Activated CD8-positive, alpha-beta memory T cell treated with anti-CD3 and anti-CD28 coated beads for 48 hours (primary cell): ENCODE measurements around the gene UBE3B.

ENCODE experiments used
- DNase-seq, 3 experiments: peaks; one replicate each; pipeline ENCODE4 v3.0.0-alpha.2; 2020; ENCODE audit warnings: low read depth in 2 of 3, low spot score in 2 of 3

The UBE3B gene

DNA sequence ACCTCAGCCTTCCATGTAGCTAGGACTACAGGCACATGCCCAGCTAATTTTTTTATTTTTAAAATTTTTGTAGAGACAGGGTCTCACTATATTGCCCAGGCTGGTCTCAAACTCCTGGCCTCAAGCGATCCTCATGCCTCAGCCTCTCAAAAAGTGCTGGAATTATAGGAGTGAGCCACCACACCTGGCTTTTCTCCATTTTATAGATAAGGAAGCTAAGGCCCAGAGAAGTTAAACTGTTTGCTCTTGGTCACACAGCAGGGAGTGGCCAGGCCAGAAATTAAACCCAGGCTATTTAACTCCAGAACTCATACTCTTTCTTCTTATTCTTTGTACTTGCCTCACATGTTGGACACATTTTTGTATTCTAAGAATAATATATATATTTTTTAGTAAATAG lies 16.5 kb downstream of the UBE3B start:
- no peak for DNase-seq

- DNase-seq: no peak
Observed at GRCh38 chr12:109494348-109494881, 17.0 kb downstream of the UBE3B start.

DNA sequence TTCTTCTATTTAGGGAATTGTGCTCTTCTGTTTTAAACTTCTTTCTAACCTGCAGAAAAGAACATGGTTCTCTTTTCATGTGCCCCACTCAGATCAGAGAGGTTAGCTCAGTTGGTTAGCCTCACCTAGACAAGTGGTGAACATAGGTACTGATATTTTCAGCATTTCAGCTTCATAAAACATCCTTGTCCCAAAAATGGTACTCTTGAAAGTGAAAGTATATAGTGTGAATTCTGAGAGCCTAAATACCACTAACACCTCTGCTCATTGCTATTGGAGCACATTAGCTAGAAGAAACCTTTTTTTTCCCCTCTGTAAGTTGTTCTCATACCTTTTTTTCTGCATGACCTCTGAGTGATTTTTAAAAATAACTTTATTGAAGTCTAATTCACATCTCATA lies 17.6 kb downstream of the UBE3B start:
- no peak for DNase-seq

DNA sequence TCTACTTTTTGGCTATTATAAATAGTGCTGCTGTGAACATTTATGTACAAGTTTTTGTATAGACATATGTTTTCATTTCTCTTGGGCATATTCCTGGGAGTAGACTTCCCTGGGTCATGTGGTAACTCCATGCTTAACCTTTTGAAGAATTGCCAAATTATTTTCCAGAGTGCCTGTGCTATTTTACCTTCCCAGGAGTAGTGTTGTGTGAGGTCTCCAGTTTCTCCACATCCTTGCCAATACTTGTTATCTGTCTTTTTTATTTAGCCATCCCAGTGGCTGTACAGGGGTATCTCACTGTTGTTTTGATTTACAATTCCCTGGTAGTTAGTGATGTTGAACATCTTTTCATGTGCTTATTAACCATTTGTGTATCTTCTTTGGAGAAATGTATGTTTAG lies 18.9 kb downstream of the UBE3B start:
- DNase-seq: no peak

- no peak for DNase-seq
Observed at GRCh38 chr12:109497675-109498074, 20.2 kb downstream of the UBE3B start.

GRCh38 chr12:109500406-109501185 lies 23.2 kb downstream of the UBE3B start:
- DNase-seq: no peak

DNA sequence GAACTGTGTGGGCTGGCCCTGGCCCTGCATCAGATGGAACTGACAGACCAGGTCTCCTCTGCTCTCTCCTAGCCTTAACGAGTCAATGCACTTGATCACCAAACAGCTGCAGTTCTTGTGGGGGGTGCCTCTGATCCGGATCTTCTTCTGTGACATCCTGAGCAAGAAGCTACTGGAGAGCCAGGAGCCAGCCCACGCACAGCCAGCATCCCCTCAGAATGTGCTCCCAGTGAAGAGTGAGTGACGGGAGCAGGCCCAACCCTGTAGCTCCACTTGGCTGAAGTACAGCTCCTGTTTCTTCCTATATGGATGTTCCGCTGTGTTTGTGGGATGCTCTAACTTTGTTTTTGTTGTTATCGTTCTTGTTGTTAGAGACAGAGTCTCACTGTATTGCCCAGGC lies 23.9 kb downstream of the UBE3B start:
- no peak for DNase-seq

DNA sequence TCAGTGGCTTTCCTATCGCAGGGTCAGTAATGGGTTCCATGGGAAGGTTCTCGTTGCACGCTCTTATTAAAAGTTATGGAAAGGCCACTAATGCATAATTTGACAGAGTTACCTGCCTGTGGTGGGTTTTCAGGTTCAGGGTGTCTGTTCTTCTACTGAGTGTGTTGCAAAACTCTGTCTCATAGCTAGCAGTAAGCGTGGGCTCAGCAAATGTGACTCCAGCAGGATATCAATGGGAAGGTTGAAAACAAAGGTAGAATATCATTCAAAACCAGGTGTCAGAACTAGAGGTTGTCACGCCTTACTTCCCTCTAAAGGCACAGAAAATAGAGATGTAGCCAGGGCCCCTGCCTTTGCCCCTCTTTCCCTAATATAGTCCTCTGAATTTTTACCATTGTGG lies 24.9 kb downstream of the UBE3B start:
- DNase-seq: no peak

DNA sequence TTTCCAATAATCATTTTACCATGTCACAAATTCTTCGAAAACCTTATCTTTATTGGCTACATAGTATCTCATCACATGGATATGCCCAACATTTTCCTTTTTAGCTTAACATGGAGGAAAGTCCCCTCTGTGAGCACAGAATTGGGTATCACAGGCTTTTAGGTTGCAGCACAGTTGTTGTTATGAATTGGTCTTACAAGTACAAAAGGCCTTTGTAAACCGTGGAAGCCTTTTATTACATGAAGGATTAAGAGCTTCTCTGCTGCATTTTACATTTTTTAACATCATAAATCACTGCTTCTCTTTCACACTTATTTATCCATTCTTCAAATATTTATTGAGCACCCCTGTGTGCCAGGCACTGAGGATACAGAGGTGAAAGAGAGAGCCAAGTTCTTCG lies 26.2 kb downstream of the UBE3B start:
- DNase-seq: no peak

- DNase-seq: no peak
Observed at GRCh38 chr12:109504068-109504467, 26.6 kb downstream of the UBE3B start.

GRCh38 chr12:109510196-109510595 lies 32.8 kb downstream of the UBE3B start:
- DNase-seq: no peak

- no peak for DNase-seq
Observed at GRCh38 chr12:109512608-109513007, 35.2 kb downstream of the UBE3B start.

- DNase-seq: no peak
Observed at GRCh38 chr12:109513051-109513450, 35.6 kb downstream of the UBE3B start.

- DNase-seq: no peak
Observed at GRCh38 chr12:109513977-109514376, 36.5 kb downstream of the UBE3B start.

DNA sequence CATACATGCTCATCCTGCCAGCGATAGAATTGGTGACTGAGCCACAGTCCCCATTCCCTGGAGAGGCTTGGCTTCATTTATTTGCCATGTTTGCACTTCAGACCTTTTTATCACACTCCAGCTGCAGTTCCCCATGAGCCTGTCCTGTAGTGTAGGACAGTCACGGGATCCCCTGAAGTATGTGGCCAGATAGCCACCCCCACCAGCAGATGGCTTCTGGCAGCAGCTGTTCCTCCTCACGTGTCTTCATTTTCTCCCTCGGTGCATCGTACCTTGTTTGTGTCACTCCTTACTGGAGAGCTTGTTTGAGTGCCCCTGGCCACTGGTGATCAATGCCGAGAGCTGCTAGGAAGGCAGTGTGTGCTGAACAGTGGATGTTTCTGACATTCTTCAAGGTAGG lies 40.2 kb downstream of the UBE3B start:
- DNase-seq: no peak

- DNase-seq: peak in 2 of 3 experiments; percentile 12 to 33
Observed at GRCh38 chr12:109518820-109519665, 41.6 kb downstream of the UBE3B start.

- DNase-seq: no peak
Observed at GRCh38 chr12:109519787-109520186, 42.4 kb downstream of the UBE3B start.

GRCh38 chr12:109521831-109522230 lies 44.4 kb downstream of the UBE3B start:
- no peak for DNase-seq

- DNase-seq: no peak
Observed at GRCh38 chr12:109523071-109523470, 45.6 kb downstream of the UBE3B start.

DNA sequence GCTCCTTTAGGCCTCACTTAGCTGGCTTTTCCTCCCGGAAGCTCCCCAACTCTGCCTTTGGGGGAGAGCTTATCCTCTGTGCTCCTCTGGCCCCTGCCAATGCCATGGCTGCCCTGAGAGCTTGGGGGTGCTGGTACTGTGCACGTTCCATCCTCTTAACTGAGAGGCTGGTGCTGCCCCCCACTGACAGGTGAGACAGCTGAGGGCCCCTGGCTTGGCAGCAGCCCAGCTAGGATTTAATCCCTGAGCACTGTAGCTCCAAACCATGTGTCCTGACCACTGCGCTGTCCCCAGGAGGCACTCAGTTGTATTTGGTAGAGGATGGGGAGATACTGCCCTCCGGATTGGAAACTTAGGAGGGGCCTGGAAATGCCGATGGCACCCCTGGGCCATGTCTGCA lies 46.1 kb downstream of the UBE3B start:
- no peak for DNase-seq

DNA sequence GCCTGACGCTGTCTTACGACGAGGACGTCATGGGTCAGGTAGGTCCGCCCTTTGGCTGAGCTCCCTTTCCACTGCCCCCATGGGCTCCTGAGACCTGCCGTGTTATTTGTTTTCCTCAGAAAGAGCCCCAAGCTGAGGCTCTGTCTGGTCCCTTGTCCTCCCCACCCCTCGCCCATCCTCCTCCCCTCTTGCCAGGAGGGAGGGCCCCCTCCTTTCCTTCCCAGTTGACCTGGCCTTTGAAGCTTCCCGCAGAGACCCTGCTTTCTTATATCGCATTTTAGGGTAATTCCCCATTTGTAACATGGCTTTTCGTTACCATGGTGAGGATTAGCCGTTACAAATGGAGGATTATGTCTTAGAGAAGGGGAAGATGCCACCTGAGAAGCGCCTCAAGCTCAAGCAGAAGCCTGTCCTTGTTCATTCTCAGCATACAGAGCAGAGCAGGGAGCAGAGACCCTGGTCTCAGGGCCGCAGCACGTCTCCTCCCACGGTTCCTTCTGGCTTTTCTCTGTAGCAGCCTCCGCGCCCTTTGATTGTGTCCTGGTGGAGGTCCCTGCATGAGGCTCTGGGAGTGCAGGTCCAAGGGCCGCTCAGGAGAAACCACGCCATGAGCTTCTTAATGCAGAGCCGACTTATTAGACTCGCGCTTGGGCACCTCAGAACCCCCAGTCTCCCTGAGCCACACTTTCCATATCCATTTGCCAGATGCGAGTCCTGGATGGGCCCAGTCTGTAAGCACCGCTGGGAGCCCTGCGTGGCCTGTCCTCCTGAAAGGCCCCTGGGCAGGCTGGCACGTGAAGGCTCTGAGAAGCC lies 47.2 kb downstream of the UBE3B start:
- no peak for DNase-seq

GRCh38 chr12:109525279-109525585 lies 47.8 kb downstream of the UBE3B start:
- no peak for DNase-seq
